NCI-H1436 (cell line): ENCODE measurements around the gene OTOF.

Source experiments
- DNase-seq: peaks from one replicate; lab custom pipeline; 2025; lab: John Stamatoyannopoulos, UW

OTOF gene

GRCh38 chr2:26412091-26412673, 65.7 kb downstream of the OTOF start:
- DNase-seq: no peak

GRCh38 chr2:26411419-26411818, 66.5 kb downstream of the OTOF start:
- no peak for DNase-seq

DNA sequence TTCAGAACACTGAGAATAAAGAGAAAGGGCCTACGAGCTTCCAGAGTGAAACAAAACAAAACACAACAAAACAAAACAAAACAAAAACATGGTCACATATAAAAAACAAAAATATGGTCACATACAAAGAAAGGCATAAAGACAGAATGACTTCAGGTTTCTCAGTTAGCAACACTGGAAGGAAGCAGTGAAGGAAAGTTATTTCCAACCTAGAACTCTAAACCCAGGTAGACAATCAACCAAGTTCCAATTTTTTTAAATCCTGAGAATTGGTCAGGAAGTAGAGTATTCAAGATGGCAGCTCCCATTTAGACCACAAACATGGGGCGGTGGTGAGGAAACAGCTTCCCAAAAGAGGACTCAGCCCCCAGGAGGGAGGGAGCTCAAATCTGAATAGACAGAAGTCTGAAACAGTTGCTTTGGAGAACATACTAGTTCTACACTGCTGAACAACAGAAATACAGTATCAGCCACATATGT, 67.1 kb downstream of the OTOF start:
- DNase-seq: no peak

- no peak for DNase-seq
Measured at GRCh38 chr2:26409785-26410184, 68.1 kb downstream of the OTOF start.

DNA sequence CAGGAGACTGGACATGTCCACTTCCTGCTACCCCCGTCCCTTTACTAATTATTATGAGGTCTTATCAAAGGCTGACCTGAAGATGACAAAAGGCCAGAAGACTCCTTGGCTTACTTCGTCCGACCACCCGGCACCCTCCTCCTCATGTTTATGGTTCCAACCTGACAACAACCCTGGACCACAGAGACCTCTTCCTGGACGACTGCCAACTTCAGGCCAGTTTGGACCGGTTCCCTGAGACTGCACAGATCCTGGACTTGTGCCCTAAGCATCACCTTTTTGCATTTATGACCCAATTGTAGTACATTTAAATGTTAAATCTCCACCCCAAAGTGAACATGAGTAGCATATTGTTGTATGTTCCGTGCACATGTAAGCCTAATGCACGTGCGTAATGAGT, 70.4 kb downstream of the OTOF start:
- no peak for DNase-seq
